ENCODE measurements around the gene NDUFB10.

DNA sequence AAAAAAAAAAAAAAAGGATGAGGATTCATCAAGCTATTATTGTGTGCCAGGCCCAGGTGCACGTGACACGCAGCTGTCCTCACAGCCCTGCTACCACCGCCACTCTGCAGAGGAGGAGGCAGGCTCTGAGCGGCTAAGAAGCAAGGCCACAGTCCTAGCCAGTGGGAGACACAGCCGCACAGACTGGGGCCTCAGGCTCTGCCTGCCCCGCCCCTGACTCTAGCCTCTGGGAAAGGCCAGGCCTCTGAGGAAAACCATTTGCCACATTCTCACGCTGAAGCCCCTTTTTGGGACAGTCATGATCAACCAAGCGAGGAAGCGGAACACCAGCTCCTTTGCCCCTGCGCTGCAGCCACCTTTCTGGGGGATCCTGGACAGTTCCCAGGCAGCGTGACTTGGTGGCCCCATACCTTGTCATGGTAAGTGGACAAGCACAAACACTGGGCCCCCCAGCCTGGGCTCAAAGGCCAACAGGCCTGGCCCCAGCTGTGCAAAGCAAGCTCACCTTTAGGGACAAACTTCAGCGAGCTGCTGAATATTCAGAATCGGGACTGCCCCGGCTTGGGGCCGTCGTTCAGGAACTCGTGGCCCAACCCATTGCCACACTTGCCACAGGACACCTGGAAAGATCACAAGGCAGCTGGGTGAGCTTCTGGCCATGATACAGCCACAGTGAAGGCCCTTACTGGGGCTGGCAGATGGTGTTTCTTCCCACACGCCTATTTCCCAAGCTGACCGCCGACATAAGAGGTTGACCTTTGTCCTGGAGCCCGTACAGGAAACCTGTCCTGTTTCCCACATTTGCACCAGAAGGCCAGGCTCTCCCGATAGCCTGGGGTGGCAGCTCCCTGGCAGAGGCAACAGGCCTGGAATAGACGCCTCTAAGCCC is 18.8 kb upstream of the NDUFB10 start:
- no peak for TF ChIP-seq EZH2 (IDR thresholded peaks at IDR 0.05; ENCODE audit: borderline replicate concordance, low read length)
- TF ChIP-seq, protein P1, sequence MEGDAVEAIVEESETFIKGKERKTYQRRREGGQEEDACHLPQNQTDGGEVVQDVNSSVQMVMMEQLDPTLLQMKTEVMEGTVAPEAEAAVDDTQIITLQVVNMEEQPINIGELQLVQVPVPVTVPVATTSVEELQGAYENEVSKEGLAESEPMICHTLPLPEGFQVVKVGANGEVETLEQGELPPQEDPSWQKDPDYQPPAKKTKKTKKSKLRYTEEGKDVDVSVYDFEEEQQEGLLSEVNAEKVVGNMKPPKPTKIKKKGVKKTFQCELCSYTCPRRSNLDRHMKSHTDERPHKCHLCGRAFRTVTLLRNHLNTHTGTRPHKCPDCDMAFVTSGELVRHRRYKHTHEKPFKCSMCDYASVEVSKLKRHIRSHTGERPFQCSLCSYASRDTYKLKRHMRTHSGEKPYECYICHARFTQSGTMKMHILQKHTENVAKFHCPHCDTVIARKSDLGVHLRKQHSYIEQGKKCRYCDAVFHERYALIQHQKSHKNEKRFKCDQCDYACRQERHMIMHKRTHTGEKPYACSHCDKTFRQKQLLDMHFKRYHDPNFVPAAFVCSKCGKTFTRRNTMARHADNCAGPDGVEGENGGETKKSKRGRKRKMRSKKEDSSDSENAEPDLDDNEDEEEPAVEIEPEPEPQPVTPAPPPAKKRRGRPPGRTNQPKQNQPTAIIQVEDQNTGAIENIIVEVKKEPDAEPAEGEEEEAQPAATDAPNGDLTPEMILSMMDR (conservative IDR thresholded peaks at IDR 0.05 in 1 of 2, IDR thresholded peaks at IDR 0.05 in 1 of 2; ENCODE audit: extremely low read depth in 1 of 2, insufficient read depth in 1 of 2, low read depth in 1 of 2, low read length in 2 of 2), result no peak
